LNCAP (cell line): ENCODE results near the gene DNAJC25.

Experiments used
- CTCF ChIP-seq: fragments of 450-650 bp; IDR thresholded peaks from 2 replicates; pipeline ENCODE4 v1.5.1; 2017; ENCODE audit warnings: mild to moderate bottlenecking

DNAJC25 gene

DNA sequence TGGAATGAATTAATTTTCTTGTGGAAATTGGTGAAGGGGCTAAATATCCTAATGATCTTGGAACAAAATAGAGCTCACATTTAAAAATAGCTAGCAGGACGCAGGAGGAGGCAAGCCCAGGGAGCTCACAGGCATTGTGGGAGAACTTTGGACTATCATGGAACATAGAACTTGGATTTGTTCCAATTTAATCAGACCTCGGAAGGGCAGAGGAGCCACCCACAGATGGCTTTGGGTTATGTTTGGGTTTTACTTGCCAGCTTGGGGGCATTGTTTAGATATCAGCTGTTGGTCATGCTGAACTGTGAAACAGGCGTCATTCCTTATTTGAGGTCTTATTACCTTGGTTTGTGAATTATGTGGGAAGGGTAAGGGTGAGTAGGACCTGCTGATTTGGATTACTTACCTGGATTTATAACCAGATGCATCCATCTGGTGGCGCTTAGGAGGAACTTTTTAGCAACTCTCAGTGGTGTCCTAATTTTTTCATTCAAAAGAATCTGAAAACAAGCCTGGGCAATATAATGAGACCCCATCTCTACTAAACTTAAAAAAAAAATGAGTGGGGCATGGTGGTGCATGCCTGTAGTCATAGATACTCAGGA is 17.6 kb upstream of the DNAJC25 start:
- TF ChIP-seq CTCF, result no peak

DNA sequence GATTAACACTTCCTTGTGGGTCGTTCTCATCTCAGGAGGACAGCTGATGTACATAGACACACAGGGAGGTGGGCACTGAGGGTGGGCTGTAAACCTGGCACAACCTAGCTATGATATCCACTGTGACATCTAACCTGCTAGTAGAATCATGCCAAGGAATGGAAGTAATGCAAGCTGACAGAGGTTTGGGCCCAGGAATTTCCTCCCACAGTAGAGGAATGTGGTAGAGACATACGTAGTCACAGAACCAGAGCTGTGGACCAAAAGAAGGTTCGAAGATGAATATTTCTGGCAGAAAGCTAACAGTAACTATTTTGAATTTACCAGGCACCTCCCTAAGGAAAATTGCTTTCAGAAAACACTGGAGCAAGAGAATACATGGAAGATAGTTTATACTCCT is 15.2 kb upstream of the DNAJC25 start:
- no peak for TF ChIP-seq CTCF

DNA sequence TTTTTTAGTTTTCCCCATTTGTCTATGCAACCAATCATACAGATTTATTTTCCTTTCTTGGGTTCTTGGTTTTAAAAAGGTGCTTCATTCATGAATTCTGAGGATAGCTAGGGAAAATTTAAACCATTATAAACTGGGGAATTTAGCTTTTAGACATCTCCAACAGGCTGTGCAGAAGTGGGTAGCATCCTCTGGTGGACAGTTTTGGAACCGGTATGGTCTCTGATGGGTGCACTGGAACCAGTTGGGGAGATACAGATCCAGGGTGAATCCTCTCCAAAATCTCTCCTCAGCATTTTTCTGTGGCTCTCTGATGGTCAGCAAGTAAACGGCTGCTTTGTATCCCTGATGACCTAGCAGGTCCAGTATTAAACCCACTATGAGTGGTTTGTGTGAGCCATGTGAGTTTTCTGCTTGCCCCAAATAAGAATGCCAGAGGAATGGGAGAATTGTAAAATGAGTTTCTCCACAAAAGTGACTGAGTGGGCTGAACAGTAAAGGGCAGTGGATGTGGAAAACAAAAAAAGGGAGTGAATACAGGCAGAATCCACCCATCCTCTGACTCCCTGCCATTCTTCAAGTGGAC is 9.1 kb upstream of the DNAJC25 start:
- TF ChIP-seq CTCF, result peak; percentile 76

- TF ChIP-seq CTCF, result no peak
Measured at GRCh38 chr9:111622626-111623025, 8.5 kb upstream of the DNAJC25 start.

DNA sequence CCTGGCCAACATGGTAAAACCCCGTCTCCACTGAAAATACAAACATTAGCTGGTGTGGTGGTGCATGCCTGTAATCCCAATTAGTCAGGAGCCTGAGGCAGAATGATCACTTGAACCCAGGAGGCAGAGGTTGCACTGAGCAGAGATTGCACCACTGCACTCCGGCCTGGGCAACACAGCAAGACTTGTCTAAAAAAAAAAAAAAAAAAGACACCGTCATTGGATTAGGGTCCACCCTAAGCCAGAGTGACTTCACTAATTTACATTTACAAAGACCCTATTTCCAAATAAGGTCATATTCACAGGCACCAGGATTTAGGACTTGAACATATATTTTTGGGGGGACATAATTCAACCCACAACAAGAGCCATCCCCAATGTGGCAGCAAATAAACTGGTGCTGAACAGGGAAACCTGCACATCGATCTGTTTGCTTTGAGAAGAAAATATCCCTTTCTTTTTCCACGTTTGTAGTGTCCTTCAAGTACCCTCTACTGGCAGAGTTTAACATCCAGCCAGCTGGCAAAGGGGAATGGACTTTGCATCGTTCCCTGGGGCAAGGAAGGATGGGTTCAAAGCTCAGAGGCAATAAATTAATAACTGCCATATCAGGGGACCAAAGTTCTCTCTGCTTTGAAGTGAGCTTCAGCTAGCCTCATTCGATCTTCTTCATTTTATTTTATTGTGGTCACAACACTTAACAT is 3.7 kb upstream of the DNAJC25 start:
- TF ChIP-seq CTCF, result no peak

- TF ChIP-seq CTCF, result no peak
Measured at GRCh38 chr9:111628411-111628810, 2.7 kb upstream of the DNAJC25 start.

DNA sequence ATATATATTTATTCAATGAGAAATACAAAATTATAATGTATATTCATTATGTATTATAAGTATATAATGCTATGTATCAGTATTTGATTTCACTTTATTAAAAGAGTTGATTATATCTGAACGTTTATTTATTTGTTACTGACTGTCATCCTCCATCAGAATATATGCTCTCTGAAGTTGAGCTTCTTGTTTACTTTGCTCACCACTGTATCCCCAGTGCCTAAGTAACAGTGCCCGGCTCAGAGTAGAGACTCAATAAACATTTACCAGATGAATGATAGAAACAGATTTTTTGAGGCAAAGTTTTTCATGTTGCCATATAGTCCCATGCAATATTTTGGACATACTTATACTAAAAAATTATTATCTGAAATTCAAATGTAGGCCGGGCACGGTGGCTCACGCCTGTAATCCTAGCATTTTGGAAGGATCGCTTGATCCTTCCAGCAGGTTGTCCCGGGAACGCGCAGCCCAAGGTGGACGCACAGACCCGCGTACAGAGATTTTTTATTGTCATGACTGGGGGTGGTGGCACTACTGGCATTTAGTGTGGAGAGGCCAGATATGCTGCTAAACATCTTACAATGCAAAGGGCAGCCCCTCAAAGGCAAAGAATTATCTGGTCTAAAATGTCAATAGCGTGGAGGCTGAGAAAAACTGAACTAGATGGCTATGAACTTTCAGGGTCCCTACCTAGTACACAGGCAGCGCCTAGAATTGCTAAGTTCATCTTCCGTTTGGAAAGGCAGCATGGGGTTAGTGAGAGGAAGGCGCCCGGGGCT is 761 bp upstream of the DNAJC25 start:
- TF ChIP-seq CTCF, result no peak
